Measurements from ENCODE around the gene GBX2. TPM values are rescaled to one million over a fixed set of nuclear protein-coding genes. Genes with fewer than 3 reads are reported as not detected.

GBX2 gene
- total and polyA plus RNA-seq, 2 donors (not counting 1 experiment from before 2014, with no cell fraction given) = not detected

- CTCF ChIA-PET = no interaction called here
- no peaks in the 10 kb centered on the region for H3K36me3 ChIP-seq (replicated peaks in 1 of 2; ENCODE audit: control extremely low read depth in 1 of 2, control insufficient read depth in 1 of 2, extremely low read depth in 1 of 2, insufficient read depth in 2 of 2, low read length in 1 of 2)
- H3K4me3 ChIP-seq (ENCODE audit: control extremely low read depth in 1 of 5, extremely low read depth in 1 of 5, insufficient read depth in 1 of 5, low read depth in 2 of 5, low read length in 4 of 5) = no peak overlapping the region
- H2AFZ ChIP-seq (ENCODE audit: insufficient read depth, low read depth, low read length, poor library complexity, severe bottlenecking) = no peak overlapping the region
- H3K9me3 ChIP-seq (ENCODE audit: control extremely low read depth in 1 of 3, control insufficient read depth in 2 of 3, insufficient read depth in 1 of 3, low read length in 2 of 3) = peaks cover 0 to 30% (median 0%) of the 10 kb centered on the region in 3 donors
- H3K9me3 Mint-ChIP-seq (ENCODE audit: insufficient read depth) = no peaks in the 10 kb centered on the region
- POLR2A ChIA-PET = no interaction called here
- H3K79me2 ChIP-seq (ENCODE audit: control insufficient read depth, insufficient read depth, low read length) = no peaks in the 10 kb centered on the region
- H3K27ac ChIP-seq (ENCODE audit: low read length in 2 of 2) = no peak overlapping the region
- intact Hi-C loops (cut with micrococcal nuclease) = no loop called here
- WGBS (ENCODE audit: insufficient coverage) = 92% methylated on average over 13 of the region's 17 CpGs
- H3K9ac ChIP-seq (ENCODE audit: low read length) = no peak overlapping the region
- no peaks in the 10 kb centered on the region for H3K27me3 ChIP-seq (replicated peaks in 1 of 4; ENCODE audit: control extremely low read depth in 1 of 4, control insufficient read depth in 3 of 4, insufficient read depth in 4 of 4, low read length in 3 of 4)
- DNase-seq = no peak
- H3K4me3 Mint-ChIP-seq = no peak overlapping the region
- H4K20me1 ChIP-seq (ENCODE audit: control insufficient read depth, insufficient read depth, low read length, poor library complexity, severe bottlenecking) = no peaks in the 10 kb centered on the region
- no peaks in the 10 kb centered on the region for H3K4me1 Mint-ChIP-seq
- TF ChIP-seq EZH2 (IDR thresholded peaks at IDR 0.05; ENCODE audit: borderline replicate concordance, insufficient read depth, low read depth, low read length, poor library complexity, severe bottlenecking) (no peak), CTCF (IDR thresholded peaks at IDR 0.05) (no peak)
- no peak overlapping the region for H3K4me2 ChIP-seq (replicated peaks; ENCODE audit: low read depth, low read length, poor library complexity, severe bottlenecking)
- no peak overlapping the region for H3K27ac Mint-ChIP-seq
- no peak for ATAC-seq (ENCODE audit: low read depth)
- no peaks in the 10 kb centered on the region for H3K27me3 Mint-ChIP-seq
- no peaks in the 10 kb centered on the region for H3K4me1 ChIP-seq (ENCODE audit: control insufficient read depth in 2 of 2, insufficient read depth in 2 of 2, low read length in 2 of 2)
These were observed 39.9 kb downstream of the GBX2 start for GRCh38 chr2:236128321-236128720.

- 82% methylated on average over 11 of the region's 11 CpGs for WGBS (ENCODE audit: insufficient coverage)
- ATAC-seq (ENCODE audit: low read depth) = no peak
These were observed 41.2 kb downstream of the GBX2 start for GRCh38 chr2:236127010-236127409.

More at GRCh38 chr2:236127010-236127409, 41.2 kb downstream of the GBX2 start:
- Histone ChIP-seq H3K9me3 (ENCODE audit: control extremely low read depth in 1 of 3, control insufficient read depth in 2 of 3, insufficient read depth in 1 of 3, low read length in 2 of 3) (peaks cover 0 to 19% (median 0%) of the 10 kb centered on the region in 3 donors), H3K79me2 (ENCODE audit: control insufficient read depth, insufficient read depth, low read length) (no peaks in the 10 kb centered on the region), H3K27ac (ENCODE audit: low read length in 2 of 2) (no peak overlapping the region), H3K4me2 (replicated peaks; ENCODE audit: low read depth, low read length, poor library complexity, severe bottlenecking) (no peak overlapping the region), H3K4me3 (ENCODE audit: control extremely low read depth in 1 of 5, extremely low read depth in 1 of 5, insufficient read depth in 1 of 5, low read depth in 2 of 5, low read length in 4 of 5) (no peak overlapping the region), H4K20me1 (ENCODE audit: control insufficient read depth, insufficient read depth, low read length, poor library complexity, severe bottlenecking) (no peaks in the 10 kb centered on the region), H3K27me3 (replicated peaks in 1 of 4; ENCODE audit: control extremely low read depth in 1 of 4, control insufficient read depth in 3 of 4, insufficient read depth in 4 of 4, low read length in 3 of 4) (no peaks in the 10 kb centered on the region), H3K9ac (ENCODE audit: low read length) (no peak overlapping the region), H3K4me1 (ENCODE audit: control insufficient read depth in 2 of 2, insufficient read depth in 2 of 2, low read length in 2 of 2) (no peaks in the 10 kb centered on the region), H2AFZ (ENCODE audit: insufficient read depth, low read depth, low read length, poor library complexity, severe bottlenecking) (no peak overlapping the region), H3K36me3 (replicated peaks in 1 of 2; ENCODE audit: control extremely low read depth in 1 of 2, control insufficient read depth in 1 of 2, extremely low read depth in 1 of 2, insufficient read depth in 2 of 2, low read length in 1 of 2) (no peaks in the 10 kb centered on the region)
- no peaks in the 10 kb centered on the region for H3K9me3 Mint-ChIP-seq (ENCODE audit: insufficient read depth)
- no peaks in the 10 kb centered on the region for H3K4me1 Mint-ChIP-seq
- no peak overlapping the region for H3K4me3 Mint-ChIP-seq
- intact Hi-C loops (cut with micrococcal nuclease) = no loop called here
- ChIA-PET POLR2A (no interaction called here), CTCF (no interaction called here)
- no peak overlapping the region for H3K27ac Mint-ChIP-seq
- no peak for DNase-seq
- H3K27me3 Mint-ChIP-seq = no peaks in the 10 kb centered on the region
- no peak for TF ChIP-seq CTCF (IDR thresholded peaks at IDR 0.05)
- no peak for TF ChIP-seq EZH2 (IDR thresholded peaks at IDR 0.05; ENCODE audit: borderline replicate concordance, insufficient read depth, low read depth, low read length, poor library complexity, severe bottlenecking)

Measured in B cell (primary cell).